GM21786 (cell line): ENCODE measurements around the gene CCDC27.
"Not testable (repeated sequence)": the region's sequence is repeated elsewhere in the genome, so short reads cannot be mapped to it uniquely, and the experiment has no call there.

Experiments
- ATAC-seq: cut with Tn5 transposase; IDR thresholded peaks from one replicate; pipeline ENCODE4 v1.9.1; 2021; ENCODE audit not compliant: unreplicated experiment

CCDC27 gene

DNA sequence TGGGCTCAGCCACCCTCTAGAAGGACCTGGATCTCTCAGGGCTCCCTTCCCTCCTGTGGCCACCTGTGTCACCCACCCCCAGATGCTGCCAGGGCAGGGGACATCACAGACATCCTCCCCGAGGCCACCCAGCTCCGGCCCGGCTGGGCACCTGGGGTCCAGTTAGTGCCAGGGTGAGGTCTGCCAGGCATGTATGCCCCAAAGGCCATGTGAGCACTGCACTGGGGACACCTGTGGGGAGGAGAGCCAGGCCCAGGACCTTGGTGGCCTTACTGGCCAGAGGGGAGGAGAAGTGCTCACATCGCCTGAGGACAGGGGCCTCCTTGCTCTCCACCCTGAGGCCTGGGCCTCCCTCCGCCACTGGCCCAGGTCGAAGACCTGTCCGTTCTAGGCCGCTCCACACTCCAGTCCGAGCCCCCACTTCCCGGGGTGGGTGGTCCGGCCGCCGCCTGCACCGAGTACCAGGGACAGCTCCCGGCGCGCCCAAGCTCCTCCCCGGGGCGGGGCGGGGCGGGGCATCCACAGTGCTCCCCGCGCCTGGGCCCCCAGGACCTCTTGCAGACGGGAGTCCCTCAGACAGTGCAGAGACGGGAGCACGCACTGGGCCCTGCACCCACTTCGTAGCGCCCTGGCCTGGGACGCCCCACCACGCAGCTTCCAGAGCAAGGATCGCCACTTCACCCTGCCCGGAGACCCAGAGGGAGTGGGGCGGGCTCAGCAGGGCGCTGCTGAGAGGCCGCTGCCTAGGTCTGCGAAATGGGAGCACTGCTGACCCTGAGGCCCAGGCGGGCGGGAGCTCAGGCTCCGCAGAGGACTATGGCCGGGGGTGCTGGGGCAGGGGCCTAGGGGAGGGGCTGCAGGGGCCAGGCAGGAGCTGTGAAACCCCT lies 34.3 kb upstream of the CCDC27 start:
- no peak for ATAC-seq

GRCh38 chr1:3718764-3719163 lies 33.5 kb upstream of the CCDC27 start:
- ATAC-seq, result no peak

DNA sequence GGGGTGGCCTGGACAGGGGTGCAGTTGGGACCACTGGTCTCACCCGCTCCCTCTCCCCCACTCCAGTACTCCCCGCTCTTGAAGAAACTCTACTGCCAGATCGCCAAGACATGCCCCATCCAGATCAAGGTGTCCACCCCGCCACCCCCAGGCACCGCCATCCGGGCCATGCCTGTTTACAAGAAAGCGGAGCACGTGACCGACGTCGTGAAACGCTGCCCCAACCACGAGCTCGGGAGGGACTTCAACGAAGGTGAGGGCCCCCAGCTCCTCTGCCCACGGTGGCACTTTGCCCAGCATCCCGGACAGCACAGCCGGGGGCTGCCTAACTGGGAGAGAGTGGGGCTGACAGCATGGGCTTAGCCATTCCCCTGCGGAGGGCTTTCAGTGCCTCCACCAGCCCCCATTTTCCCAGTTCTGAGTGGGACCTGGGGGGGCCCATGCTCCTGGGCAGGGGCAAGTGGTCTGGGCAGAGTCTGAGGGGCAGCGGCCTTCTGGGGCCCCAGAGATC lies 30.2 kb upstream of the CCDC27 start:
- no peak for ATAC-seq

DNA sequence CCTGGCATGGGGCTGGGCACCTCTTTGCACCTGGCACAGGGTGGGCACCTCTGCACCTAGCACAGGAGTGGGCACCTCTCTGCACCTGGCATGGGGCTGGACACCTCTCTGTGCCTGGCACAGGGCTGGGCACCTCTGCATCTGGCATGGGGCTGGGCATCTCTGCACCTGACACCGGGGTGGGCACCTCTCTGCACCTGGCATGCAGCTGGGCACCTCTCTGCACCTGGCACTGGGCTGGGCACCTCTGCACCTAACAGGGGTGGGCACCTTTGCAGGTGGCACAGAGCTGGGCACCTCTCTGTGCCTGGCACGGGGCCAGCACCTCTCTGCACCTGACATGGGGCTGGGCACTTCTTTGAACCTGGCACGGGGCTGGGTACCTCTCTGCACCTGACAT lies 29.4 kb upstream of the CCDC27 start:
- ATAC-seq, result no peak

DNA sequence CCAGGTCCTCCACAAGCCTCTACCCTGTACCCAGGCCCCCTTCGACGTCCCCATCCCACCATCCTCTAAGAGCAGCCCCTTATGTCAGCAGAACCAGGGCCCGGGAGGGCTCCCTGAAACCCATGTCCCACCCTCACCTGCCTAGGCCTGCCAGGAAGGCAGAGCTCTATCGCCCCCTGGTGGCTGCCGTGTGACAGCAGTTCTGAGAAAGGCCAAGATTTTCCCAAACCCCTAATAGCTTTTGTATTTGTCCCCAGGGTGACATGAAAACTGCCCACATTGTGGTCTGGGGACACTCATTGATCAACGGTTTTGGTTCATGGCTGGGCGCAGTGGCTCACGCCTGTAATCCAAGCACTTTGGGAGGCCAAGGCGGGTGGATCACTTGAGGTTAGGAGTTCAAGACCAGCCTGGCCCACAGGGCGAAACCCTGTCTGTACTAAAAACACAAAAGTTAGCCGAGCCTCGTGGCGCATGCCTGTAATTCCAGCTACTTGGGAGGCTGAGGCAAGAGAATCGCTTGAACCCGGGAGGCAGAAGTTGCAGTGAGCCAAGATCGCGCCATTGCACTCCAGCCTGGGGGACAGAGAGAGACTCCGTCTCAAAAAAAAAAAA lies 27.7 kb upstream of the CCDC27 start:
- not testable (repeated sequence) for ATAC-seq

- no peak for ATAC-seq
Observed at GRCh38 chr1:3725366-3725765, 26.9 kb upstream of the CCDC27 start.

GRCh38 chr1:3727042-3727824 lies 25.0 kb upstream of the CCDC27 start:
- no peak for ATAC-seq

DNA sequence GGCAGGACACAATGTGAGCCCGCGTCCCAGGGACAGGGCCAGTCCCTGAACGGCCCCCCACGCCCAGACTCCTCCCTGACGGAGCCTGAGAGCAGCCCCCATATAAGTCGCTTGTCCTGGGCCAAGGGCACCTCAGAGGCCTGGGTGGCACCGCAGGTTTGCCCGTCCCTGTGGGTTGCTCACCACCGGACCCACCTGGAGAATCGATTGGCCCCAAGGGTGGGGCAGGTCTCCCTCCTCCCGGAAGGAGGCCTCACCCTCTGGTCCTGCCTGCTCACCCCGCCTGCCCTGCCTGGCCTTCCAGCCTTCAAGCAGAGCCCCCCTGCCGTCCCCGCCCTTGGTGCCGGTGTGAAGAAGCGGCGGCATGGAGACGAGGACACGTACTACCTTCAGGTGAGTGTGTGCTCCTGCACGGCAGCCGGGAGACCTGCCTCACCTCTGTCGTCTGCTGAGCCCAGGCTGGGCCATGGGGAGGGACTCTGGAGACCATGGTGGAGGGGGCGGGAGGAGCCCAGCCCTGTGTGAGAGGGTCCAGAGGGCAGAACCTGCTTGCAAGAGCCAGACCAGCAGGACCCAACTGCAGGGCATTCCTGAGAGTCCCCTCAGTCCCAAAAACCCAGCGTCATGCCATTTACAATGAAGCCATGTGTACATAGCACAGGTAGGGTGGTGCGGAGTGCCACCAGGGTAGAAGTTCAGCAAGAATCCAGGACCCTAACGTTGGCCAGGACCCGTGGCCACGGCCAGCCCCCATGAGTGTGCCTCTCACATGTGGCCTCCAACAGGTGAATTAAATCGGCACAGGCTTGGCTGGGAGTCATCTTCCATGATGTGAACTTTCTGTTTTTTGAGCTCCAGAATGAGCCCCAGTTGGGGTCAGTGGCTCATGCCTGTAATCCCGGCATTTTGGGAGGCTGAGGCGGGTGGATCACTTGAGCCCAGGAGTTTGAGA lies 24.1 kb upstream of the CCDC27 start:
- ATAC-seq, result no peak

DNA sequence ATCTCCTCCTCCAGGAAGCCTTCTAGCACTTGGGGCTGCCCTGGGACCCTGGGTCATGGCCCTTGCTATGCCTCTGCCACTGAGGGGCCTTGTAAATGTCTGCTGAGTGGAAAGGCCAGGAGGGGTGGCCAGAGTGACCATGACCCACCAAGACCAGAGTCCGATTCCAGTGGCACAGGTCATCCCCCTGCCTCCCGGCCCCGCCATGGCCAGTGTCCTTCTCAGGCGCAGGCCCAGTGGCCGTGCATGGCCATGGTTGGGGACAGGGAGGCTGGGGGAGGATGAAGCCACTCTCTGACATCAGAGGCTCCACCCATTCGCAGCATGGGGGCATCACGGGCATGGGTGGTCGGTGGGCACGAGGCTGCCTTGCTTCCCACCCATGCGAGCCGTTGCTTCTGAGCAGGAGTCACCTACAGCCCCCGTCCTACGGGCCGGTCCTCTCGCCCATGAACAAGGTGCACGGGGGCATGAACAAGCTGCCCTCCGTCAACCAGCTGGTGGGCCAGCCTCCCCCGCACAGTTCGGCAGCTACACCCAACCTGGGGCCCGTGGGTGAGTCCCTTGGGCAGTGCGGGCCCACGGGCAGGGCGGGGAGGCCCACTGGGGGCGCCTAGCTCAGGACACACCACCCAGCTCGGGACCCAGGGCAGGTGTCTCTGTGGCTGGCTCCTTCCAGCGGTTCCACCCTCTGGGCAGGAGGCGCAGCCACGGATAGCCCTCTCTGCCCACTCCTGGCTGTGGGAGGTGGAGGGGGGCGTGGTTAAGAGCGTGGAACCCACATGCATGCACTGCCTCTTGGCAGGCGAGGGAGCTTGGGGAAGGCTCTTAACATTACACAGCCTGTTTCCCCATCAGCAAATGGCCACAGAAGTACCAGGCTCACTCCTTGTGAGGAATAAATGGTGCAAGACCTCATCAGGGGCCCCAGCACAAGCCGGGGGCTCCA lies 22.4 kb upstream of the CCDC27 start:
- no peak for ATAC-seq

DNA sequence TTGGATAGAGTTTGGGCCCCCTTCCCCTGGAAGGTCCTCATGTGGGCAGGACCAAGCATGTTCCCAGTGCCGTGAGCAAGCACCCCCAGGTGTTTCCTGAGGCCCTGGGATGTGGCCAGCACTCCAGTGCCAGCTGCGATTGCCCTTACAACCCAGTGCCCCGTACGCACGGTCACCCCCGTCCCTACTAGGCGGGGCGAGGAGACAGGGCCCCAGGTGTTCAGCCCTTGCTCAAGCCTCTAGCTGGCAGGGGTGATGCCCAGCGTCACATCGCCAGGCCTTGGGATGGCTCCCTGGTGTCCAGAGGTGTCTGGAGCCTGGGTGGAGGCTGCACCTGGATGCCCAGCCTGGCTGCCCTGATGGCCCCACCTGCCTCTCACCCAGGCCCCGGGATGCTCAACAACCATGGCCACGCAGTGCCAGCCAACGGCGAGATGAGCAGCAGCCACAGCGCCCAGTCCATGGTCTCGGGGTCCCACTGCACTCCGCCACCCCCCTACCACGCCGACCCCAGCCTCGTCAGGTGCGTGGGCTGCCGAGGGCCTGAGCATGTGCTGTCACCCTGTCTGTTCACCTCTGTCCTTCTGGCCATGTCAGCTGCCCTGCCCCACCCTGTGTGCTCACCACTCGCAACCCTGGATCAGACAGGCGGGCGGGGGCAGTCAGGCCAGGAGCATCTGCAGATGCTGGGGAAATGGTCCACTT lies 21.6 kb upstream of the CCDC27 start:
- ATAC-seq, result no peak

DNA sequence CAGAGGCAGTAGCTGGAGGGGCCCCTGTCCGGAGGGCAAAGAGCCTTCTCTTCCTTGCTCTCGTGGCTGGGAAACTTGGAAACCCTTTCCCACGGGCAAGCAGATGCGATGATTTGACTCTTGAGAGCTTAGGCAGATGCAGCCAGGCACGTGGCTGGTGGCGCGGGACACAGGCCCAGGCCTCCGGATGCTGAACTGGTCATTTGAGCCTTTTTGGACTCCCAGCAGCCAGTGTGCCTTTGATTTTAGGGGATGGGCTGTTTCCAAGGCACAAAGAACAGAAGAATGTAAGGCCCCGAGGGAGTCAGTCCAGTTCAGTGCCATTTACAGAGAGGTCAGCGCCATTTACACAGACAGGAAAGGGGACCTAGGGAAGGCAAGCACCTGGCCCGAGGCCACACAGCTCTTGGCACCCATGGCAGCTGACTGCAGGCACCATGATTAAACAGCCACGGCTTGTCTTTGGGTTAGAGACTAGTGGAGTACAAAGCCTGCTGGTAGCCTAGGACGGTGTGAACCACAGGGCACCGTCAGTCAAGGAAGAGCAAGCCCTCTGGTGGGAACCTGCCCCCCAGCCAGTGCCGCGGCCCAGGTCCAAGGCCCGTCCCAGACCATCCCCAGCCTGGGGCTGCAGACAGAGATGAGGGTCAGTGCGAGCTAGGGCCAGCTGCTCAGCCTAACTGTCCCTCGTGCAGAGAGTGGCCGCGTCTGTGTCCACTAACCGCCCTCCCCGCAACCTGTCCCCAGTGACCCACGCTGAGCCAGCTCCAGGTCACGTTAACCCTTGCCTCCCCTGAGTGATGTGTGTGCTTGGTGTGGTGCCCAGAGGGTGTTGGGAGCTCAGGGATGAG lies 20.4 kb upstream of the CCDC27 start:
- ATAC-seq, result no peak

DNA sequence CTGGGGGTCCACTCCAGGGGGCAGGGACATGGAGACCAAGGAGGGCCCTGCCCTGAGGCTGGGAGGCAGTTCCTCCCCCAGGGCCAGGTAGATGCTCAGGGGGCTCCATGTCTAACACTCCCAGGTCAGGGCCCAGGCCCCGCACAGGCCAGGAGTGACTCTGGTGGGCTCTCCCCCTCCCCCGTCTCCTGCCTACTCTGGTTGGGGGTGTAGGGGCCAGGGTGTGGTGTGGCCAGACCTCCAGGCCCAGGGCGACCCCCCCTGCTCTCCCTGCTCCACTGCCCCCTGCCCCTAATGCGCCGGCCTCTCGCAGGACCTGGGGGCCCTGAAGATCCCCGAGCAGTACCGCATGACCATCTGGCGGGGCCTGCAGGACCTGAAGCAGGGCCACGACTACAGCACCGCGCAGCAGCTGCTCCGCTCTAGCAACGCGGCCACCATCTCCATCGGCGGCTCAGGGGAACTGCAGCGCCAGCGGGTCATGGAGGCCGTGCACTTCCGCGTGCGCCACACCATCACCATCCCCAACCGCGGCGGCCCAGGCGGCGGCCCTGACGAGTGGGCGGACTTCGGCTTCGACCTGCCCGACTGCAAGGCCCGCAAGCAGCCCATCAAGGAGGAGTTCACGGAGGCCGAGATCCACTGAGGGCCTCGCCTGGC lies 19.7 kb upstream of the CCDC27 start:
- ATAC-seq, result no peak

DNA sequence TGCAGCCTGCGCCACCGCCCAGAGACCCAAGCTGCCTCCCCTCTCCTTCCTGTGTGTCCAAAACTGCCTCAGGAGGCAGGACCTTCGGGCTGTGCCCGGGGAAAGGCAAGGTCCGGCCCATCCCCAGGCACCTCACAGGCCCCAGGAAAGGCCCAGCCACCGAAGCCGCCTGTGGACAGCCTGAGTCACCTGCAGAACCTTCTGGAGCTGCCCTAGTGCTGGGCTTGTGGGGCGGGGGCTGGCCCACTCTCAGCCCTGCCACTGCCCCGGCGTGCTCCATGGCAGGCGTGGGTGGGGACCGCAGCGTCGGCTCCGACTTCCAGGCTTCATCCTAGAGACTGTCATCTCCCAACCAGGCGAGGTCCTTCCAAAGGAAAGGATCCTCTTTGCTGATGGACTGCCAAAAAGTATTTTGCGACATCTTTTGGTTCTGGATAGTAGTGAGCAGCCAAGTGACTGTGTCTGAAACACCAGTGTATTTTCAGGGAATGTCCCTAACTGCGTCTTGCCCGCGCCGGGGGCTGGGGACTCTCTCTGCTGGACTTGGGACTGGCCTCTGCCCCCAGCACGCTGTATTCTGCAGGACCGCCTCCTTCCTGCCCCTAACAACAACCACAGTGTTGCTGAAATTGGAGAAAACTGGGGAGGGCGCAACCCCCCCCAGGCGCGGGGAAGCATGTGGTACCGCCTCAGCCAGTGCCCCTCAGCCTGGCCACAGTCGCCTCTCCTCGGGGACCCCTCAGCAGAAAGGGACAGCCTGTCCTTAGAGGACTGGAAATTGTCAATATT lies 19.0 kb upstream of the CCDC27 start:
- ATAC-seq, result no peak

DNA sequence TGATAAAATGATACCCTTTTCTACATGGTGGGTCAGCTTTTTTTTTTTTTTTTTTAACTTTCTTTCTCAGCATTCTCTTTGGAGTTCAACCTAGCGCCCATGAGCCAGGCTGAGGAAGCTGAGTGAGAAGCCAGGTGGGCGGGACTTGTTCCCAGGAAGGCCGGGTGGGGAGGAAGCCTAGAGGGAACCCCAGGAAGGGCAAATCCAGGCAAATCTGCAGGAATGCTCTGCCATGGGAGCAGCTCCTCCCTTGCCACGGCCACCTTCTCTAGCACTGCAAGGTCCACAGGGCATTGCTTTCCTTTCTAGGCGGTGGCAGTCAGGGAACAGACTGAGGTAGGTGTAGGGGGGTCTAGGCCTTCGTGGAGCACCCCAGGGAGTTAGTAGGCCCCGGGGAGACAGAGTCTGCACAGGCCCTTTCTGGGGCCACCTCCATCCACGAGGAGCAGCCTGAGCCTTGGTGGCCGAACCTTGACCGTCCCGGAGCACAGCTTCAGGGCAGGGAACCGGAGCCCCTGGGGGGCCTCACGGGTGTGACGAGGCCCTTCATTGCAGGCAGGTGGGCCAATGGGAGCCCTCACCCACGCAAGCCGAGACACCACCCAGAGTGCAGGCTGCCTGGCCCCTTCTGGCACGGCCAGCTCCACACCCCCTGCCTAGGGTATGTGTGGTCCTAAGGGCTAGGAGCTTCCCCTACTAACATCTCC lies 18.2 kb upstream of the CCDC27 start:
- ATAC-seq, result no peak

- no peak for ATAC-seq
Observed at GRCh38 chr1:3734602-3735001, 17.6 kb upstream of the CCDC27 start.
